Vagina (tissue), 2 donors: ENCODE measurements around the gene FBXO36.

Source experiments
- CTCF ChIP-seq, 3 experiments: fragments of 450-650 bp in 2 of 3; fragments of 200-600 bp in 1 of 3; sonication (generic) in 1 of 3; IDR thresholded peaks; one replicate each; pipeline ENCODE4 v1.5.1; 2017 to 2019; ENCODE audit warnings: antibody characterized with exemption in 3 of 3, mild to moderate bottlenecking in 2 of 3, moderate library complexity in 2 of 3
- POLR2A ChIP-seq, 2 donors: fragments of 450-650 bp; IDR thresholded peaks; one replicate each; pipeline ENCODE4 v1.6.1; 2017; ENCODE audit warnings: antibody characterized with exemption in 2 of 2, mild to moderate bottlenecking in 2 of 2, moderate library complexity in 2 of 2
- POLR2AphosphoS5 ChIP-seq, 2 donors: sonication (generic); formaldehyde crosslinking; IDR thresholded peaks; one replicate each; pipeline ENCODE4 v1.9.0; 2017; ENCODE audit warnings: antibody characterized with exemption in 2 of 2, mild to moderate bottlenecking in 2 of 2, low read depth in 1 of 2; ENCODE audit not compliant: insufficient read depth in 1 of 2

DNA sequence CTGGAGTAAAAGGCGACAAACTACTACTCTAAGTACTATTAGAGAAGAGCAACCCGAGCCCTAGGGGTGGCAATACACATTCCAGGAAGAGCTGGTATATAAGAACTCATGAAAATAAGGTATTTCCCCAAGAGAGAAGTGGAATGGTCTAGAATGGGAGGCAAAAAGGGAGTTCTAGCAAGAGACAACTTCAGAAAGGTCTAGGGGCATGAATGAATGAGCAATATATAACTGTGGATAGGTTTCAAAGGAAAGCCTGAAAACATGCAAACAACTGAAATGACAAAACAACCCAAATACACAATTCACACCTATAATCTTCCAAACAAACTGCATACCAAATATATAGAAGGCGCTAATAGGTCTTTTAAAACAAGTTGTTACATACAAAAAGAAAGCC lies 22.7 kb upstream of the FBXO36 start:
- TF ChIP-seq CTCF (IDR thresholded peaks at IDR 0.05) = no peak
- no peak for TF ChIP-seq POLR2A (IDR thresholded peaks at IDR 0.05)
- TF ChIP-seq POLR2AphosphoS5 (IDR thresholded peaks at IDR 0.05; ENCODE audit: insufficient read depth in 1 of 2, low read depth in 1 of 2) = no peak
